ENCODE data around the gene DGKI. TPM values are rescaled to one million over a fixed set of nuclear protein-coding genes. Genes with fewer than 3 reads are reported as not detected.

Gene DGKI
- total RNA-seq, 1 experiment from 2014 or later = 0.79 TPM

GRCh38 chr7:137791930-137792329 lies 54.8 kb downstream of the DGKI start:
- Mint-ChIP-seq H3K36me3 (peaks cover 15% of the 10 kb centered on the region), H3K27me3 (ENCODE audit: low read depth) (no peaks in the 10 kb centered on the region), H3K27ac (no peak overlapping the region), H3K4me3 (no peak overlapping the region), H3K9me3 (peaks cover 27% of the 10 kb centered on the region), H3K4me1 (0 out of 2 replicates have a peak, but pooled peaks cover 2% of the 10 kb centered on the region)
- ATAC-seq (peak; percentile 55; the same call in 1 of the 2 replicates), DNase-seq (ENCODE audit: low spot score) (no peak)
- TF ChIP-seq ZMAT4 (CRISPR knock-in tag; IDR thresholded peaks at IDR 0.05) = no peak
- TF ChIP-seq SMAD4 (CRISPR knock-in tag; IDR thresholded peaks at IDR 0.05) = no peak
- no peak for TF ChIP-seq AFF4 (CRISPR knock-in tag; IDR thresholded peaks at IDR 0.05; ENCODE audit: borderline replicate concordance)
- TF ChIP-seq SMAD3 (CRISPR knock-in tag; IDR thresholded peaks at IDR 0.05; ENCODE audit: borderline replicate concordance) = no peak
- TF ChIP-seq ESRRA (CRISPR knock-in tag; IDR thresholded peaks at IDR 0.05; ENCODE audit: borderline replicate concordance) = no peak
- no peak for TF ChIP-seq MYBL2 (CRISPR knock-in tag; IDR thresholded peaks at IDR 0.05)
- no peak for TF ChIP-seq GRHL2 (CRISPR knock-in tag; IDR thresholded peaks at IDR 0.05; ENCODE audit: insufficient replicate concordance, severe bottlenecking)
- TF ChIP-seq NR1H2 (CRISPR knock-in tag; IDR thresholded peaks at IDR 0.05) = no peak
- TF ChIP-seq CREM (CRISPR knock-in tag; IDR thresholded peaks at IDR 0.05) = no peak
- no peak for TF ChIP-seq USF1 (CRISPR knock-in tag; IDR thresholded peaks at IDR 0.05)
- no peak for TF ChIP-seq FOXP1 (CRISPR knock-in tag; IDR thresholded peaks at IDR 0.05; ENCODE audit: borderline replicate concordance)
- no peak for TF ChIP-seq AR (CRISPR knock-in tag; IDR thresholded peaks at IDR 0.05)
- no peak for TF ChIP-seq ZNF281 (CRISPR knock-in tag; IDR thresholded peaks at IDR 0.05)
- no peak for TF ChIP-seq TP53 (CRISPR knock-in tag; IDR thresholded peaks at IDR 0.05)
- TF ChIP-seq IRF2 (CRISPR knock-in tag; IDR thresholded peaks at IDR 0.05; ENCODE audit: borderline replicate concordance, low read depth) = no peak
- TF ChIP-seq JAZF1 (CRISPR knock-in tag; IDR thresholded peaks at IDR 0.05) = no peak
- TF ChIP-seq ELF4 (CRISPR knock-in tag; IDR thresholded peaks at IDR 0.05; ENCODE audit: low read depth) = no peak
- no peak for TF ChIP-seq ZNF423 (CRISPR knock-in tag; IDR thresholded peaks at IDR 0.05)
- POLR2A ChIA-PET = no interaction called here
- CTCF ChIA-PET = interaction anchor here (0.6 kb wide), 1 partner anchor 413 kb away, joined by 3 read pairs; no protein-coding TSS in a partner anchor
